SKM-1 treated with dmso at 0.1 percent for 144 hours (cell line): ENCODE results near the gene ARMC2.
"Not testable (repeated sequence)": the region's sequence is repeated elsewhere in the genome, so short reads cannot be mapped to it uniquely, and the experiment has no call there.

Experiments
- DNase-seq: peaks from one replicate; lab custom pipeline; 2025; ENCODE audit not compliant: unreplicated experiment; lab: John Stamatoyannopoulos, UW

Gene ARMC2, protein sequence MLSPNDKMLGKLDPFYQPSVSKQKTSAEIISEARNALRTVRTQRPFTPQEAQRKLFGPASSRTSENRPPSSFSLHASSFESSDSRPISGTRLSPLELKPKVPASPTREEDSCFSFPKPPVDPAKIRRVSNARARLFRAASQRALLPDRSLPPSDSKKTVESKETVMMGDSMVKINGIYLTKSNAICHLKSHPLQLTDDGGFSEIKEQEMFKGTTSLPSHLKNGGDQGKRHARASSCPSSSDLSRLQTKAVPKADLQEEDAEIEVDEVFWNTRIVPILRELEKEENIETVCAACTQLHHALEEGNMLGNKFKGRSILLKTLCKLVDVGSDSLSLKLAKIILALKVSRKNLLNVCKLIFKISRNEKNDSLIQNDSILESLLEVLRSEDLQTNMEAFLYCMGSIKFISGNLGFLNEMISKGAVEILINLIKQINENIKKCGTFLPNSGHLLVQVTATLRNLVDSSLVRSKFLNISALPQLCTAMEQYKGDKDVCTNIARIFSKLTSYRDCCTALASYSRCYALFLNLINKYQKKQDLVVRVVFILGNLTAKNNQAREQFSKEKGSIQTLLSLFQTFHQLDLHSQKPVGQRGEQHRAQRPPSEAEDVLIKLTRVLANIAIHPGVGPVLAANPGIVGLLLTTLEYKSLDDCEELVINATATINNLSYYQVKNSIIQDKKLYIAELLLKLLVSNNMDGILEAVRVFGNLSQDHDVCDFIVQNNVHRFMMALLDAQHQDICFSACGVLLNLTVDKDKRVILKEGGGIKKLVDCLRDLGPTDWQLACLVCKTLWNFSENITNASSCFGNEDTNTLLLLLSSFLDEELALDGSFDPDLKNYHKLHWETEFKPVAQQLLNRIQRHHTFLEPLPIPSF

DNA sequence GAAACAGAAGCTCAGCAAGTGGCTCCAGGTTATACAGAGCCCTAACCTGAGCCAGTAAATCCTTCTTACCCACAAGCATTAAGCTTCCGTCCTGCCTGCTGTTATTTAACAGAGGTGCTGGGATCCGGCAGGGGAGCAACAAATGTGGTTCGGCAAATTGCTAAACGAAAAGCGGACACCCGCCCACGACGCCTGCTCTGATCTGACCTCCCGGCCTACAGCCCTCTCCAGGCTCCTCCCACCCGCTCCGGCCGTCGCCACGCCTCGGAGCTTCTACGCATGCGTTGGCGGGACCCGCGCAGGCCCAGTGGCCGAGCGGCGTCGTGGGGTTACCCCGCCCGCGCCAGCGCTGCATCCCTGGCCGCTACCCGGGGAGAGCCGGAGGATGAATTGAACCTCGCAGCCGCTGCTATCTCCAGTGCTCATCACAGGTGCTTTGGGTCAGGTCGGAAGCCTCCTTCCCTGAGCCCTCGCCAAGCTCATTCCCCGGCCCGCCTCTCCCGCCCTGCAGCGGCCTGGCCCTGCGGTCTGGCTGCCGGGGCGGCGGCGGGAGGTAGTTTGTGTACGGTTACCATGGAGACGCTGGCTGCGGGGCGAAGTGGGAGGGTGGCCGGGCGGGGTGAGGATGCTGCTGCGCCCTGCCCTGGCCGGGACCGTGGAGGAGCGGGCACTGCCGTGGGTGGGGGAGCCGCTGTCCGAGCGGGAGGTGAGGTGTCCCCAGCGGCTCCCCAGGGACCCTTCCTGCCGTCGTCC is at the start of gene ARMC2:
Gene ARMC2 (plus strand): TSS at position 307 of the 753 bp plus-strand sequence. CDS start 5,846 bp downstream, outside the sequence.
- DNase-seq: peak; percentile 89

GRCh38 chr6:108798670-108799353 is 49.4 kb upstream of the ARMC2 start:
- peak; percentile 22 for DNase-seq

DNA sequence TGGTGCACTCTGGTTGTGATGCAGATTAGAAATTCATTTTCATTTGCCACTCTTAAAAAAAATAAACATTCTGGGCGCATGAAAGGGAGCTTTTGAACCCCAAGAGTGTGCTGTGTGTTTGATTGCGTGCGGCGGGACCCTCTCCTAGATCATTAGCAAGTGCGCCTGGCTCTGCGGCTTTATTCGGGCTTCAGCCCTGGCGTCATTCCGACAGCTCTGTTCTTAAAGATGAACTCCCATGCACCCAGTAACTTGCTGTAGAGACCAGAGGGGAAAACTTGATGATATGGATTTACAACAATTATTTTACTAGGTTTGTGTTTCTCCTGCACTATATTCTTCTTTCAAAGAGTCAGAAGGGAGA is 48.9 kb upstream of the ARMC2 start:
- no peak for DNase-seq

GRCh38 chr6:108799791-108800190 is 48.4 kb upstream of the ARMC2 start:
- DNase-seq: no peak

GRCh38 chr6:108800427-108800864 is 47.8 kb upstream of the ARMC2 start:
- no peak for DNase-seq

DNA sequence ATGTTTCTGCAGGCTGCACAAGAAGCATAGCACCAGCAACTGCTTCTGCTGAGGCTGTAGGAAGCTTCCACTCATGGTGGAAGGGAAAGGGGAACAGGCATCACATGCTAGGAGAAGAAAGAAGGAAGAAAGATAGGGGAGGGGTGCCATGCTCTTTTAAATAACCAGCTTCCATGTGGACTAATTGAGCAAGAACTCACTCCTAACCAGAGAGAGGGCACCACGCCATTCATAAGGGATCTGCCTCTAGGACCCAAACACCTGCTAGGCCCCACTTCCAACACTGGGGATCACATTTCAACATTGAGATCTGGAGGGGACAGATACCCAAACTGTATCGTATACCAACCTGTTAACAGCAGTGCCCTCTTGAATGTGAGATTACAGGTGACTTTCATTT is 46.9 kb upstream of the ARMC2 start:
- DNase-seq: peak; percentile 46

DNA sequence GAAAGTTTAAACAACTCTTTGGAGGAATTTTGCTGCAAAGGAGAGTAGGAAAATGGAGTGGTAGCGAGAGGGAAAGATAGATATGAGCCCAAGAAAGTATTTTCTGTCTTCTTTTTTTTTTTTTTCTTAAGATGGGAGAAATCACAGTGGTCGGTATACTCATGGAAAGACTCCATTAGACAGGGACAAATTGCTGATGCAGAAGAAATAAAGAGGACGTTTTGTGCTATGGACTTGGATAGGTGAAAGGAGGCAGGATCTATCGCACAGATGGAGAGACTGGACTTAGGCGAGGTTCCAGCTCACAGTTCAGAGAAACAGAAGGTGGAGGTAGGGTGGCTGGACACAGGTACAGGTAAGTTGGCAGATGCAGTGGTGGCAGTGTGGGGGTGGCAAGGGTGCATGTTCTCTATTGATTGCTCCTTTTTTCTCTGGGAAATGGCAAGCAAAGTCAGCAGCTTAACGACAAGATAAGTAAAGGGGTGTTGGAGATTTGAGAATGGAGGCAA is 44.2 kb upstream of the ARMC2 start:
- DNase-seq: no peak

DNA sequence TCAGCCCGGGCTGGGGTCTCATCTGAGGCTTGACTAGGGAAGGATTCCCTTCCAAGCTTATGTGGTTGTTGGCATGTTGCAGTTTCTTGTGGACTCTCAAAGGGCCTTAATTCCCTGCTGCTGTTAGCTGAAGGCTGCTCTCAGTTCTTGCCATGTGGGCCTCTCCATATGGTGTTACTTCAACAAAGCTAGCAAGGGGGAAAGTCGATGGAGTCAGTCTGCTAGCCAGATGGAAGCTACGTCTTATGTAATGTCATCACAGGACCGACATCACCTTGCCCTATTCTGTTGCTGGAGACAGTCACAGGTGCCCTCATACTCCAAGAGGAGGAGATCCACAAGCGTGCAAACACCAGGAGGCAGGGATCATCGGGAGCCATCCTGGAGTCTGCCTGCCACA is 43.3 kb upstream of the ARMC2 start:
- DNase-seq: no peak

- DNase-seq: no peak
Measured at GRCh38 chr6:108805611-108806167, 42.5 kb upstream of the ARMC2 start.

- no peak for DNase-seq
Measured at GRCh38 chr6:108806171-108806570, 42.1 kb upstream of the ARMC2 start.

DNA sequence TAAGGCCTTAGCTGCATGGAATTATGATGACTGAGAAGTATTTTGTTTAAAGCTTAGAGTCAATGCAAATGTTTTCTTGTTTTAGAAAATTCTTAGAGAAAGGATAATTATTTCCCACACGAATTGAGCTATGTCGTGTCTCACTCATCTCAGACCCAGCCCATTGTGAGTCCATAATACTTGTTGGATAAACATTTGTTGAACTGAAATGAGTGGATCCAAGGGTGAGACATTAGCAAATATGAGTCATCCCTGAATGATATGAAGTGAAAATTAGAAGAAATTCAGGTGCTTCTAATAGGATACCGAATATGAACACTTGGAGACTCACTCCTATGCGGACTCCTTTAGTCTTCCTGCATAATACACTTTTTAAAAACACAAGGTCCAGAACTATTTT is 41.6 kb upstream of the ARMC2 start:
- no peak for DNase-seq

- no peak for DNase-seq
Measured at GRCh38 chr6:108807928-108808327, 40.3 kb upstream of the ARMC2 start.

DNA sequence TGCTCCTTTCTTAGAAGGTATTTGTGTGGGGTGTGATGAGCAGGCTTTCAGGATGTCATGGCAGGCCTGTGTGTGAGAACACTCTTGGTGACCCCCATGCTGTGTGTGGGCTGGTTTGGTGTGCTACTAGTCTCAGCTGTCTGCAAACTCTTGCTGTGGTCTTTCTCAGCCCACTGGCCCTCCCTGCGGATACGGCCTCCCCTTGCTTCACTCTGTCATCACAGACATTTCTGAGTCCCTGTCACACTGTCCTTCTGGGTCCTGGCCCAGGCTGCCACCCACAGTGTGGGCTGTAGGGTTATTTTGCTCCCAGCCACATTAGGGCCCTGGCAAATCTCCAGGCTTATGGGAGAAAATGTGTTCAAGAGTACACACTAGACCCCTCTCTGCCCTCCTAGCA is 39.0 kb upstream of the ARMC2 start:
- DNase-seq: no peak

DNA sequence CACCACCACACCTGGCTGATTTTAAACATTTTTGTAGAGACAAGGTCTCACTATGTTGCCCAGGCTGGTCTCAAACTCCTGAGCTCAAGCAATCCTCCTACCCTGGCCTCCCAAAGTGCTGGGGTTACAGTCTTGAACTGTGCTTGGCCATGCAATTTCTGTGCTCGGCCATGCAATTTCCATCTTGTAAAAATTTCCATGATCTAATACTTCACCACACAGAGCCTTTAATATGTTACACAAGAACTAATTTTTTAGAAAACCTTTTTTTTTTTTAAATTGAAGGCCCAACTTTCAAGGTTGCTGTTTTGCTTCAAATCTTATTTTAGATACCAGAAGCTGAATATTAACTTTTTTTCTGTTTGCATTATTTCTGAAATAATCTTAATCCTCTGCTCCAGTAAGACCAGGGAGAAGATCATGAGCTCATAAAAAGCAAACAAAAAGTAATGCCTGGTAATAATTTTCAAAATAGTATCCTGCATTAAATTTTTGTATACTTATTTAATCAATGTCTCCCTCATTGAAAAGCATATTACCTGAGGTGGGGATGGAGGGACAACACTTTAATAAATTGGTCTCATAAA is 38.1 kb upstream of the ARMC2 start:
- no peak for DNase-seq

DNA sequence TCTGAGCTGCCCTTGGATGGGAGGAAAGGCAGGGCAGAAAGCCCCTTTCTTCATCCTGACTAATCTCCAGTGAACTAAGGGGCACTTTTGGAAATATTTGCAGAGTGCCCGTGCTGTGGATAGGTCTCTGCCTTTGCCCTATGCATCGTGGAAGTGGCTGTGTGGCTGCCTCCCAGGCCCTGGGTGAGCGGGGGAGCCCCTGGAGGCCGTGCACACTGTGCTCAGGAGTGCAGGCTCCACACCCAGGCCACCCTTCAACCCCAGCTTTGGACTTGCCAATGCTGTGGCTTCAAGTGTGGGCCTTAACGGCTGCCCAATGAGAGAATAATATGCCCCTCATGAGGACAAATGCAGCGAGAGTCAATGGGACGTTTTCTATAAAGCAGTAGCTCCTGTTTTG is 36.7 kb upstream of the ARMC2 start:
- DNase-seq: no peak

DNA sequence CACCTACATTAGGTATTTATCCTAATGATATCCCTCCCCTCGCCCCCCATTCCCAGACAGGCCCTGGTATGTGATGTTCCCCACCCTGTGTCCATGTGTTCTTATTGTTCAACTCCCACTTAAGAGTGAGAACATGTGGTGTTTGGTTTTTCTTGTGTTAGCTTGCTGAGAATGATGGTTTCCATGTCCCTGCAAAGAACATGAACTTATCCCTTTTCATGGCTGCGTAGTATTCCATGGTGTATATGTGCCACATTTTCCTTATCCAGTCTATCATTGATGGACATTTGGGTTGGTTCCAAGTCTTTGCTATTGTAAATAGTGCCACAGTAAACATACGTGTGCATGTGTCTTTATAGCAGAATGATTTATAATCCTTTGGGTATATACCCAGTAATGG is 35.0 kb upstream of the ARMC2 start:
- not testable (repeated sequence) for DNase-seq

- not testable (repeated sequence) for DNase-seq
Measured at GRCh38 chr6:108817276-108817675, 30.9 kb upstream of the ARMC2 start.

DNA sequence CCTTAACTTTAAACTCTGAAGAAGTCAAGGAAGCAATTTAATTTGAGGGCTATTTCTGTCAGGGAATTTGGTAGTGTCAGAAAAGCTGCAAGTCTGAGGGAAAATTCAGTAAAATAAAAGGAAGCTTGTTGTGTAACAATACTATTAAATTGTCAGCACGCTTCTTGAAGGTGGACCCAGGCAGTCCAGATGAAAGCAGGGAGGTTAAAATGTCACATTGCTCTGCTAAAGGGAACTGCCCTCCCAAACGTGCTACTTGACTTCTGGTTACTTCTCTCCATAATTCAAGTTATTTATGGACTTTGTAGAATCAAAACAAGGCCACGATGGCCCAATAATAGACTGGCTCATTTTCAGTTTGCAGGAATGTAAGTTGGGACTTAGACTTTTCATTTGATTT is 28.2 kb upstream of the ARMC2 start:
- DNase-seq: no peak

DNA sequence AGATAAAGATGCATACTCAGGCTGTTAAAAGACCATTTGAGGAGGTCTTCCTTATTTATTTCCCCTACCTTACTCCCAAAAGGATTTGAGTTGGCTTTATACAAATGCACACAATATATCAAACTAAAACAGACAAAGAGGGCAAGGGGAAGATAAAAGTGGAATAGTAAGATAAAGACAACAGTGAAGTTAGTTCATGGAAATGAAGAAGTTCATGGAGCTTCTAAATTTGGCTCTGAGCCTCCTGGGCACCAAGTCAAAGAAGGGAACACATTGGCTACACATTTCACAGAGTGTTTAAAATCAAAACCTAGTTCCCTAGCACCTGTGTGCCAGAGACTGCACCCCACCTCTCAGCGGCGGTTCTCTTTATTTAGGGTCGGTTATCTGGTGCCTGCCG is 25.8 kb upstream of the ARMC2 start:
- no peak for DNase-seq

DNA sequence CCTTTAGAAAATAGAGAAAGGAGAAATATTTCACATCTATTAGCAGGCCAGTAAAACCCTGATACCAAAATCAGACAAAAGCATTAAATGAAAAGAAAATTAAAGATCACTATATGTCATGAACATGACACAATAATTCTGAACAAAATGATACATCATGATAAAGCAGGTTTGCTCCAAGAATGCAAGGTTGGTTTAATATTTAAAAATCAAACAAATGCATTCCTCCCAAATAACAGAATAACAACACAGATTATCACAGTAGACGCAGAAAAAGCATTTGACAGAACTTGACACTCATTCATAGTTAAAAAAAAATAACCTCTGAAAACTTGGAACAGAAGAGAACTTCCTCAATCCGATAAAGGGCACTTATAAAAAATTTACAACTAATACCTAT is 22.9 kb upstream of the ARMC2 start:
- DNase-seq: no peak
